HepG2 (cell line): ENCODE results near the gene ELL. TPM values are rescaled to one million over a fixed set of nuclear protein-coding genes. Genes with fewer than 3 reads are reported as not detected.
A peak's percentile ranks its signal among the peaks of the same experiment; 100 is the strongest.

ENCODE experiments used
- ATF5 ChIP-seq: sonication (generic); formaldehyde crosslinking; IDR thresholded peaks from 2 replicates; pipeline ENCODE4 v1.4.0; 2020; ENCODE audit warnings: mild to moderate bottlenecking, low read depth, missing genetic modification reagents
- CBX2 ChIP-seq, 2 experiments: fragments of 200-600 bp in 1 of 2; sonication (generic); formaldehyde crosslinking in 1 of 2; IDR thresholded peaks; 2 replicates each; pipeline versions ENCODE4 v1.7.0 to v1.8.1; 2018 to 2022; ENCODE audit warnings: low read depth in 2 of 2, low read length in 1 of 2, mild to moderate bottlenecking in 1 of 2, missing genetic modification reagents in 1 of 2
- ESRRA ChIP-seq: sonication (generic); formaldehyde crosslinking; IDR thresholded peaks from 2 replicates; pipeline ENCODE4 v1.5.1; 2020; ENCODE audit warnings: mild to moderate bottlenecking, low read depth, missing genetic modification reagents
- FOXP1 ChIP-seq, 2 experiments: fragments of 450-650 bp in 1 of 2; IDR thresholded peaks; 2 replicates each; pipeline ENCODE4 v1.6.1; 2017 to 2018; ENCODE audit warnings: antibody characterized with exemption in 1 of 2
- GABPA ChIP-seq, 2 experiments: IDR thresholded peaks; 2 replicates each; pipeline ENCODE4 v1.6.1; 2011 to 2016; ENCODE audit warnings: low read depth in 2 of 2, low read length in 1 of 2, missing biosample characterization in 1 of 2, missing genetic modification characterization in 1 of 2
- MAZ ChIP-seq, 2 experiments: sonication (generic) in 1 of 2; formaldehyde crosslinking in 1 of 2; IDR thresholded peaks; 2 replicates each; pipeline versions ENCODE4 v1.5.0 to v1.6.1; 2012 to 2020; ENCODE audit warnings: low read depth in 2 of 2, mild to moderate bottlenecking in 2 of 2, borderline replicate concordance in 1 of 2, improper control_type of control experiment in 1 of 2, low read length in 1 of 2, missing genetic modification reagents in 1 of 2, moderate library complexity in 1 of 2
- NR2F1 ChIP-seq, 2 experiments: fragments of 450-650 bp in 1 of 2; formaldehyde crosslinking in 1 of 2; IDR thresholded peaks; 2 replicates each; pipeline versions ENCODE4 v1.5.0 to v1.6.1; 2016 to 2020; ENCODE audit warnings: mild to moderate bottlenecking in 1 of 2, missing compliant biosample characterization in 1 of 2, missing genetic modification reagents in 1 of 2, moderate library complexity in 1 of 2
- ONECUT2 ChIP-seq: sonication (generic); formaldehyde crosslinking; IDR thresholded peaks from 2 replicates; pipeline ENCODE4 v1.4.0; 2020; ENCODE audit warnings: missing genetic modification reagents
- PBX3 ChIP-seq: sonication (generic); formaldehyde crosslinking; IDR thresholded peaks from 2 replicates; pipeline ENCODE4 v1.8.1; 2023; ENCODE audit warnings: missing genetic modification reagents, inconsistent platforms, borderline replicate concordance
- SSRP1 ChIP-seq: IDR thresholded peaks from 2 replicates; pipeline ENCODE4 v1.6.1; 2016; ENCODE audit warnings: control low read depth
- TBL1XR1 ChIP-seq: fragments of 150-350 bp; IDR thresholded peaks from 2 replicates; pipeline ENCODE4 v1.6.1; 2014; ENCODE audit warnings: borderline replicate concordance, low read length; ENCODE audit not compliant: partially characterized antibody
- TCF7L2 ChIP-seq: IDR thresholded peaks from 2 replicates; pipeline ENCODE4 v1.6.1; 2011; ENCODE audit warnings: mild to moderate bottlenecking, low read depth, low read length, moderate library complexity
- TOE1 ChIP-seq: sonication (generic); formaldehyde crosslinking; IDR thresholded peaks from 2 replicates; pipeline ENCODE4 v1.4.0; 2020; ENCODE audit warnings: mild to moderate bottlenecking, missing genetic modification reagents
- ZEB1 ChIP-seq: IDR thresholded peaks from 2 replicates; pipeline ENCODE4 v1.6.1; 2012; ENCODE audit warnings: mild to moderate bottlenecking, low read depth, inconsistent platforms; ENCODE audit not compliant: insufficient replicate concordance
- ZFAT ChIP-seq: sonication (generic); formaldehyde crosslinking; conservative IDR thresholded peaks from 2 replicates; pipeline ENCODE4 v1.8.1; 2023; ENCODE audit warnings: missing genetic modification reagents, inconsistent platforms
- ZFX ChIP-seq: sonication (generic); formaldehyde crosslinking; IDR thresholded peaks from 2 replicates; pipeline ENCODE4 v1.4.0; 2020; ENCODE audit warnings: mild to moderate bottlenecking, low read depth, missing genetic modification reagents, moderate library complexity
- ZNF292 ChIP-seq: sonication (generic); formaldehyde crosslinking; IDR thresholded peaks from 2 replicates; pipeline ENCODE4 v1.8.1; 2022; ENCODE audit warnings: mild to moderate bottlenecking, low read depth, missing genetic modification reagents, borderline replicate concordance
- ZNF33A ChIP-seq: sonication (generic); formaldehyde crosslinking; IDR thresholded peaks from 2 replicates; pipeline ENCODE4 v1.5.1; 2020; ENCODE audit warnings: missing genetic modification reagents, mild to moderate bottlenecking, moderate library complexity, borderline replicate concordance
- ZNF605 ChIP-seq: sonication (generic); formaldehyde crosslinking; IDR thresholded peaks from 2 replicates; pipeline ENCODE4 v1.8.0; 2022; ENCODE audit warnings: mild to moderate bottlenecking, missing genetic modification reagents
- polyA plus RNA-seq, 8 experiments: library from polyadenylated mRNA; depleted of rRNA in 3 of 8; stranded (reverse) in 7 of 8; unstranded in 1 of 8; fragments of >200 nt; fragmentation: Illumina TruSeq in 4 of 8; extraction: Trizol in 4 of 8; gene quantifications; 2 replicates each; pipeline versions ENCODE4 v1.2.1 to v1.2.3, GENCODE V29; 2011 to 2016; ENCODE audit warnings: low read depth in 4 of 8, missing spikeins in 1 of 8, mixed read lengths in 1 of 8; ENCODE audit not compliant: insufficient read depth in 1 of 8
- total RNA-seq, 5 experiments: library from RNA; depleted of rRNA; stranded (reverse); fragments of >200 nt; fragmentation: Illumina TruSeq; extraction: Trizol; gene quantifications; 2 replicates each; pipeline ENCODE4 v1.2.3, GENCODE V29; 2016; ENCODE audit warnings: low read depth in 1 of 5
- TF ChIP-seq, protein P1 (sequence below): sonication (generic); formaldehyde crosslinking; IDR thresholded peaks from 2 replicates; pipeline ENCODE4 v1.4.0; 2020; ENCODE audit warnings: missing genetic modification reagents, borderline replicate concordance
- TF ChIP-seq, protein P2 (sequence below): sonication (generic); formaldehyde crosslinking; conservative IDR thresholded peaks from 2 replicates; pipeline ENCODE4 v1.4.0; 2020; ENCODE audit warnings: missing genetic modification reagents

ELL gene
- total and polyA plus RNA-seq, 2 of the 13 experiments (the other 11 are each of a cell fraction or from before 2014, with no cell fraction given) = 3.7 to 5.4 TPM

DNA sequence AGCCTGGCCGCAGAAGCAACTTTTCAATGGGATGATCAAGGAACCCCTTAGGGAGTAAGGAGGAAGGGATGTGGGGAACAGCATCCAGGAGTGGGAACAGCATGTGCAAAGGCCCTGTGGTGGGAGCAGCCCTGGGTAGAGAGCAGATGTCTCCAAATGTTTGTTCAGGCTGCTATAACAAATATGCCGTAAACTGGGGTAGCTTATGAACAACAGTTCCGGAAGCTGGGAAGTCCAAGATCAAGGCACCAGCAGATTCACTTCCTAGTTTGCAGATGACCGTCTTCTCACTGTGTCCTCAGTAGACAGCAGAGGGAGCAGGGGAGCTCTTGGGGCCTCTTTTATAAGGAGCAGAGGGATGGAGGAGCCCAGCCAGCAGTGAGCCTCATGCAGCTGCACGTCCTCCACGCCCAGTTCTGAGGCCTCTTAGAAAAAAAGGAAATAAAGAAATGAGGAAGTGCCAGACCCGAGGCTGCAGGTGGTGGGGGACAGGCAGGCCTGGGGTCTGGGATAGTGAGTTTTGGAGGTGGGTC, 120.2 kb downstream of the ELL start (continued):
- no peak for TF ChIP-seq GABPA (IDR thresholded peaks at IDR 0.05; ENCODE audit: low read depth, low read length)
- TF ChIP-seq GABPA (CRISPR knock-in tag; IDR thresholded peaks at IDR 0.05; ENCODE audit: low read depth) = peak; percentile 69
- peak; percentile 23; the same call in 1 of the 2 replicates for TF ChIP-seq MAZ (IDR thresholded peaks at IDR 0.05; ENCODE audit: borderline replicate concordance, low read depth, low read length)
- no peak for TF ChIP-seq MAZ (CRISPR knock-in tag; IDR thresholded peaks at IDR 0.05; ENCODE audit: low read depth)
- no peak for TF ChIP-seq ZEB1
- TF ChIP-seq PBX3 (CRISPR knock-in tag) = no peak
- TF ChIP-seq FOXP1 (IDR thresholded peaks at IDR 0.05) = no peak
- peak; percentile 7; the same call in 1 of the 2 replicates for TF ChIP-seq FOXP1 (CRISPR knock-in tag; IDR thresholded peaks at IDR 0.05)
- no peak for TF ChIP-seq ONECUT2
- no peak for TF ChIP-seq ZFAT (CRISPR knock-in tag)
- TF ChIP-seq ZFX (CRISPR knock-in tag) = peak; percentile 40; the same call in 1 of the 2 replicates
- no peak for TF ChIP-seq ESRRA (CRISPR knock-in tag)
- no peak for TF ChIP-seq ZNF605 (CRISPR knock-in tag)
- TF ChIP-seq SSRP1 (CRISPR knock-in tag) = no peak
- TF ChIP-seq ATF5 (CRISPR knock-in tag) = no peak
- no peak for TF ChIP-seq TBL1XR1
- TF ChIP-seq, protein P1, sequence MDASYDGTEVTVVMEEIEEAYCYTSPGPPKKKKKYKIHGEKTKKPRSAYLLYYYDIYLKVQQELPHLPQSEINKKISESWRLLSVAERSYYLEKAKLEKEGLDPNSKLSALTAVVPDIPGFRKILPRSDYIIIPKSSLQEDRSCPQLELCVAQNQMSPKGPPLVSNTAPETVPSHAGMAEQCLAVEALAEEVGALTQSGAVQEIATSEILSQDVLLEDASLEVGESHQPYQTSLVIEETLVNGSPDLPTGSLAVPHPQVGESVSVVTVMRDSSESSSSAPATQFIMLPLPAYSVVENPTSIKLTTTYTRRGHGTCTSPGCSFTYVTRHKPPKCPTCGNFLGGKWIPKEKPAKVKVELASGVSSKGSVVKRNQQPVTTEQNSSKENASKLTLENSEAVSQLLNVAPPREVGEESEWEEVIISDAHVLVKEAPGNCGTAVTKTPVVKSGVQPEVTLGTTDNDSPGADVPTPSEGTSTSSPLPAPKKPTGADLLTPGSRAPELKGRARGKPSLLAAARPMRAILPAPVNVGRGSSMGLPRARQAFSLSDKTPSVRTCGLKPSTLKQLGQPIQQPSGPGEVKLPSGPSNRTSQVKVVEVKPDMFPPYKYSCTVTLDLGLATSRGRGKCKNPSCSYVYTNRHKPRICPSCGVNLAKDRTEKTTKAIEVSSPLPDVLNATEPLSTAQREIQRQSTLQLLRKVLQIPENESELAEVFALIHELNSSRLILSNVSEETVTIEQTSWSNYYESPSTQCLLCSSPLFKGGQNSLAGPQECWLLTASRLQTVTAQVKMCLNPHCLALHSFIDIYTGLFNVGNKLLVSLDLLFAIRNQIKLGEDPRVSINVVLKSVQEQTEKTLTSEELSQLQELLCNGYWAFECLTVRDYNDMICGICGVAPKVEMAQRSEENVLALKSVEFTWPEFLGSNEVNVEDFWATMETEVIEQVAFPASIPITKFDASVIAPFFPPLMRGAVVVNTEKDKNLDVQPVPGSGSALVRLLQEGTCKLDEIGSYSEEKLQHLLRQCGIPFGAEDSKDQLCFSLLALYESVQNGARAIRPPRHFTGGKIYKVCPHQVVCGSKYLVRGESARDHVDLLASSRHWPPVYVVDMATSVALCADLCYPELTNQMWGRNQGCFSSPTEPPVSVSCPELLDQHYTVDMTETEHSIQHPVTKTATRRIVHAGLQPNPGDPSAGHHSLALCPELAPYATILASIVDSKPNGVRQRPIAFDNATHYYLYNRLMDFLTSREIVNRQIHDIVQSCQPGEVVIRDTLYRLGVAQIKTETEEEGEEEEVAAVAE = no peak
- TF ChIP-seq TCF7L2 = no peak
- no peak for TF ChIP-seq TOE1
- no peak for TF ChIP-seq CBX2 (IDR thresholded peaks at IDR 0.05; ENCODE audit: low read depth, low read length)
- TF ChIP-seq CBX2 (CRISPR knock-in tag; IDR thresholded peaks at IDR 0.05; ENCODE audit: low read depth) = no peak
- no peak for TF ChIP-seq NR2F1 (CRISPR knock-in tag; IDR thresholded peaks at IDR 0.05)
- TF ChIP-seq ZNF33A = no peak
- no peak for TF ChIP-seq ZNF292 (CRISPR knock-in tag)
- TF ChIP-seq, protein P2, sequence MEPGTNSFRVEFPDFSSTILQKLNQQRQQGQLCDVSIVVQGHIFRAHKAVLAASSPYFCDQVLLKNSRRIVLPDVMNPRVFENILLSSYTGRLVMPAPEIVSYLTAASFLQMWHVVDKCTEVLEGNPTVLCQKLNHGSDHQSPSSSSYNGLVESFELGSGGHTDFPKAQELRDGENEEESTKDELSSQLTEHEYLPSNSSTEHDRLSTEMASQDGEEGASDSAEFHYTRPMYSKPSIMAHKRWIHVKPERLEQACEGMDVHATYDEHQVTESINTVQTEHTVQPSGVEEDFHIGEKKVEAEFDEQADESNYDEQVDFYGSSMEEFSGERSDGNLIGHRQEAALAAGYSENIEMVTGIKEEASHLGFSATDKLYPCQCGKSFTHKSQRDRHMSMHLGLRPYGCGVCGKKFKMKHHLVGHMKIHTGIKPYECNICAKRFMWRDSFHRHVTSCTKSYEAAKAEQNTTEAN (CRISPR knock-in tag) = no peak
